ENCODE results near the gene ZNF750. TPM values are rescaled to one million over a fixed set of nuclear protein-coding genes. Genes with fewer than 3 reads are reported as not detected.

ZNF750 gene
- total RNA-seq, 1 donor from 2014 or later: 31.3 TPM

- DNase-seq: no peak
Measured at GRCh38 chr17:82812058-82812457, 27.8 kb downstream of the ZNF750 start.

- no peak for DNase-seq
Measured at GRCh38 chr17:82810644-82811430, 29.0 kb downstream of the ZNF750 start.

- DNase-seq: no peak
Measured at GRCh38 chr17:82808921-82809905, 30.6 kb downstream of the ZNF750 start.

- no peak for DNase-seq
Measured at GRCh38 chr17:82808006-82808405, 31.8 kb downstream of the ZNF750 start.

GRCh38 chr17:82807562-82807961 lies 32.3 kb downstream of the ZNF750 start:
- no peak for DNase-seq

- no peak for DNase-seq
Measured at GRCh38 chr17:82807101-82807500, 32.7 kb downstream of the ZNF750 start.

- no peak for DNase-seq
Measured at GRCh38 chr17:82806645-82807044, 33.2 kb downstream of the ZNF750 start.

- no peak for DNase-seq
Measured at GRCh38 chr17:82805823-82806222, 34.0 kb downstream of the ZNF750 start.

GRCh38 chr17:82805254-82805653 lies 34.6 kb downstream of the ZNF750 start:
- DNase-seq: no peak

GRCh38 chr17:82804442-82805191 lies 35.2 kb downstream of the ZNF750 start:
- peak; percentile 68 for DNase-seq

- DNase-seq: no peak
Measured at GRCh38 chr17:82803606-82804005, 36.2 kb downstream of the ZNF750 start.

- DNase-seq: no peak
Measured at GRCh38 chr17:82803185-82803584, 36.6 kb downstream of the ZNF750 start.

- no peak for DNase-seq
Measured at GRCh38 chr17:82802075-82802780, 37.6 kb downstream of the ZNF750 start.

GRCh38 chr17:82801377-82801970 lies 38.3 kb downstream of the ZNF750 start:
- DNase-seq: no peak

- DNase-seq: no peak
Measured at GRCh38 chr17:82800885-82801284, 38.9 kb downstream of the ZNF750 start.

- no peak for DNase-seq
Measured at GRCh38 chr17:82799591-82799990, 40.2 kb downstream of the ZNF750 start.

GRCh38 chr17:82798752-82799151 lies 41.1 kb downstream of the ZNF750 start:
- no peak for DNase-seq

GRCh38 chr17:82797061-82797460 lies 42.8 kb downstream of the ZNF750 start:
- DNase-seq: no peak

GRCh38 chr17:82795615-82796014 lies 44.2 kb downstream of the ZNF750 start:
- DNase-seq: no peak

- peak; percentile 24 for DNase-seq
Measured at GRCh38 chr17:82794781-82795482, 44.9 kb downstream of the ZNF750 start.

Measured in skin of body (tissue), 2 donors.